HG03039 (cell line): ENCODE measurements around the gene ANKRD18A.
A peak's percentile ranks its signal among the peaks of the same experiment; 100 is the strongest.

Experiments
- ATAC-seq: cut with Tn5 transposase; IDR thresholded peaks from one replicate; pipeline ENCODE4 v1.9.1; 2021; ENCODE audit warnings: mild to moderate bottlenecking, moderate library complexity; ENCODE audit not compliant: unreplicated experiment

ANKRD18A gene

GRCh38 chr9:38620483-38621433 is at the start of gene ANKRD18A:
Gene ANKRD18A (minus strand): TSS chr9:38620596. CDS start chr9:38620285, 311 bp downstream.
- ATAC-seq: peak; percentile 71

- ATAC-seq: no peak
These were observed 48.5 kb upstream of the ANKRD18A start for GRCh38 chr9:38668791-38669466.

- no peak for ATAC-seq
These were observed 42.6 kb upstream of the ANKRD18A start for GRCh38 chr9:38662763-38663593.

- no peak for ATAC-seq
These were observed 39.1 kb upstream of the ANKRD18A start for GRCh38 chr9:38659538-38659937.

- ATAC-seq: no peak
These were observed 36.5 kb upstream of the ANKRD18A start for GRCh38 chr9:38656896-38657295.

GRCh38 chr9:38652486-38652885 is 32.1 kb upstream of the ANKRD18A start:
- ATAC-seq: no peak

GRCh38 chr9:38652044-38652443 is 31.6 kb upstream of the ANKRD18A start:
- no peak for ATAC-seq

- ATAC-seq: no peak
These were observed 31.1 kb upstream of the ANKRD18A start for GRCh38 chr9:38651400-38652042.

GRCh38 chr9:38650564-38650963 is 30.2 kb upstream of the ANKRD18A start:
- no peak for ATAC-seq

GRCh38 chr9:38649731-38650363 is 29.5 kb upstream of the ANKRD18A start:
- no peak for ATAC-seq

- ATAC-seq: no peak
These were observed 24.2 kb upstream of the ANKRD18A start for GRCh38 chr9:38644601-38645000.

- ATAC-seq: no peak
These were observed 23.4 kb upstream of the ANKRD18A start for GRCh38 chr9:38643815-38644173.

- no peak for ATAC-seq
These were observed 22.8 kb upstream of the ANKRD18A start for GRCh38 chr9:38642951-38643814.

GRCh38 chr9:38641985-38642864 is 21.8 kb upstream of the ANKRD18A start:
- no peak for ATAC-seq

GRCh38 chr9:38641142-38641541 is 20.7 kb upstream of the ANKRD18A start:
- no peak for ATAC-seq

GRCh38 chr9:38639577-38639940 is 19.2 kb upstream of the ANKRD18A start:
- ATAC-seq: no peak

- ATAC-seq: no peak
These were observed 18.6 kb upstream of the ANKRD18A start for GRCh38 chr9:38638881-38639576.

GRCh38 chr9:38634315-38634714 is 13.9 kb upstream of the ANKRD18A start:
- ATAC-seq: no peak
